OCI-LY7 (cell line): ENCODE results near the gene GPRC5A. TPM values are rescaled to one million over a fixed set of nuclear protein-coding genes. Genes with fewer than 3 reads are reported as not detected.

ENCODE experiments used
- BruUV-seq: library from RNA; stranded (reverse); fragments of 400-500 nt; replicated peaks from 2 replicates; lab custom pipeline; 2021; lab: Mats Ljungman, UMichigan
- CTCF ChIA-PET: fragments of 300-600 bp; sonication (Branson Sonifier 250); formaldehyde crosslinking; loops from one replicate; lab custom pipeline; 2022; ENCODE audit warnings: antibody characterized with exemption; ENCODE audit not compliant: unreplicated experiment; lab: Charles Lee
- POLR2A ChIA-PET: fragments of 300-600 bp; sonication (Branson Sonifier 250); formaldehyde crosslinking; loops from one replicate; lab custom pipeline; 2022; ENCODE audit warnings: antibody characterized with exemption; lab: Charles Lee
- DNase-seq: peaks from one replicate; pipeline ENCODE4 v3.0.0-alpha.2; 2015; ENCODE audit warnings: low spot score
- H2AFZ ChIP-seq: fragments of 200-600 bp; sonication (generic), shearing (Covaris generic); 2 replicates; pipeline ENCODE4 v1.6.1; 2014; ENCODE audit warnings: mild to moderate bottlenecking, antibody characterized with exemption, low read length, moderate library complexity
- H3K27ac ChIP-seq: fragments of 200-600 bp; sonication (generic); 2 replicates; pipeline ENCODE4 v1.5.1; 2014; ENCODE audit warnings: mixed run types, low read depth, mild to moderate bottlenecking, moderate library complexity, low read length, inconsistent platforms; ENCODE audit not compliant: poor library complexity, severe bottlenecking
- H3K36me3 ChIP-seq: fragments of 200-600 bp; sonication (generic); 2 replicates; pipeline ENCODE4 v1.6.1; 2014; ENCODE audit warnings: mild to moderate bottlenecking, antibody characterized with exemption, low read length, moderate library complexity, mixed read lengths; ENCODE audit not compliant: insufficient read depth
- H3K4me1 ChIP-seq: fragments of 200-600 bp; sonication (generic); 2 replicates; pipeline ENCODE4 v1.5.1; 2014; ENCODE audit warnings: mild to moderate bottlenecking, low read length; ENCODE audit not compliant: insufficient read depth, poor library complexity, severe bottlenecking
- H3K4me2 ChIP-seq: fragments of 200-600 bp; sonication (generic); 2 replicates; pipeline ENCODE4 v1.6.1; 2014; ENCODE audit warnings: mild to moderate bottlenecking, low read length
- H3K4me3 ChIP-seq: fragments of 200-600 bp; sonication (generic); 2 replicates; pipeline ENCODE4 v1.5.1; 2014; ENCODE audit warnings: mild to moderate bottlenecking, low read depth, low read length; ENCODE audit not compliant: poor library complexity, severe bottlenecking
- H3K79me2 ChIP-seq: fragments of 200-600 bp; sonication (generic); 2 replicates; pipeline ENCODE4 v1.6.1; 2016; ENCODE audit warnings: low read depth, mild to moderate bottlenecking, low read length, moderate library complexity, mixed read lengths; ENCODE audit not compliant: insufficient read depth
- H3K9me2 ChIP-seq: fragments of 200-600 bp; sonication (generic); 2 replicates; pipeline ENCODE4 v1.6.1; 2016; ENCODE audit warnings: mild to moderate bottlenecking, low read length, mixed read lengths; ENCODE audit not compliant: insufficient read depth
- H3K9me3 ChIP-seq: fragments of 200-600 bp; sonication (generic); 2 replicates; pipeline ENCODE4 v1.6.1; 2014; ENCODE audit warnings: mild to moderate bottlenecking, mixed run types, low read length, mixed read lengths
- H4K20me1 ChIP-seq: fragments of 200-600 bp; sonication (generic); 2 replicates; pipeline ENCODE4 v1.6.1; 2014; ENCODE audit warnings: mild to moderate bottlenecking, antibody characterized with exemption, low read length, moderate library complexity, mixed read lengths; ENCODE audit not compliant: insufficient read depth
- EZH2phosphoT487 ChIP-seq: fragments of 200-600 bp; sonication (generic); IDR thresholded peaks from 2 replicates; pipeline ENCODE4 v1.6.1; 2018; ENCODE audit warnings: low read depth, borderline replicate concordance, mild to moderate bottlenecking, mixed run types, antibody characterized with exemption, low read length, moderate library complexity, mixed read lengths
- intact Hi-C: fragments of 100-400 bp; cut with micrococcal nuclease; formaldehyde crosslinking; loops from one replicate; pipeline ENCODE4 v1.10.0; 2022; ENCODE audit not compliant: unreplicated experiment
- total RNA-seq, 2 experiments: library from RNA; depleted of rRNA in 1 of 2; stranded (reverse); fragments of >200 nt in 1 of 2; shearing (Covaris generic) in 1 of 2; gene quantifications; 2 replicates each; pipeline ENCODE4 v1.2.3, GENCODE V29; 2014 to 2022
- TF ChIP-seq, protein P1 (sequence below): fragments of 200-600 bp; sonication (generic); conservative IDR thresholded peaks from 2 replicates; pipeline ENCODE4 v1.5.1; 2014; ENCODE audit warnings: mild to moderate bottlenecking, antibody characterized with exemption, low read length, moderate library complexity, mixed read lengths

Gene GPRC5A
- total RNA-seq, 2 experiments from 2014 or later, result 0.25 TPM; not detected in 1

DNA sequence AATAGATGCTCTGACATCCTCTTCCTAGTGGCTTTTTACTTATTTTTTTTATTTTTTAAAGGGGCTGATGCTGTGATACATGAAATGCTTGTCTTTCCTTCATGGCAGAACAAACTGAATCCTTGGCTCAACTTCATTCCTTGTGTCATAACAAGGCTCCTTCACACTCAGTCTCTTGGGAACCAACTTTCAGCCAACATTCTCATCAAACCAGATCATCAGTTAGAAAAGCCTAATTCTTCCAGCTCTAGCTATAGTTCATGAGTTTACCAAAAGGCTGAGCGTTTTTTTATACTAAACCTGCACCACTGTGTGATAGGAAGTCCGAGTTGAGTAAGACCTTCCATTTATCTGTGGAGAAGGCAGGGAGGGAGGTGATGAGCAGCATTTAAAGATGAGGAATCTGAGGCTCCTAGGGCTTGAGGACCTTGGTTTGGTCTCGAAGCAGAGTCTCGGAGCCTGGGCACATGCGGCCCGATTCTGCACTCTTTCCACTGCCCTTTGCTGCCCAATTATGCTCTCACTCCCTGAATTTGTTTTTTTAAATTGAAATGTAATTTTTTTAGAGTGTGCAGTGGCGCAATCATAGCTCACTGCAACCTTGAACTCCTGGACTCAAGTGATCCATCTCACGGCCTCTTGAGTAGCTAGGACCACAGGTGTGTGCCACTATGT is 52.4 kb downstream of the GPRC5A start:
- Histone ChIP-seq H2AFZ (no peak overlapping the region), H3K36me3 (no peaks in the 10 kb centered on the region), H3K4me3 (no peak overlapping the region), H3K4me1 (no peaks in the 10 kb centered on the region), H3K9me2 (no peaks in the 10 kb centered on the region), H3K9me3 (no peaks in the 10 kb centered on the region), H4K20me1 (no peaks in the 10 kb centered on the region), H3K4me2 (no peak overlapping the region), H3K27ac (no peak overlapping the region), H3K79me2 (no peaks in the 10 kb centered on the region)
- DNase-seq, result no peak
- intact Hi-C loops, result no loop called here
- no TSS peak for BruUV-seq
- ChIA-PET CTCF (no interaction called here), POLR2A (interaction anchor here (0.5 kb wide), 1 partner anchor 95 kb away, joined by 6 read pairs; no protein-coding TSS in a partner anchor)
- TF ChIP-seq, protein P1, sequence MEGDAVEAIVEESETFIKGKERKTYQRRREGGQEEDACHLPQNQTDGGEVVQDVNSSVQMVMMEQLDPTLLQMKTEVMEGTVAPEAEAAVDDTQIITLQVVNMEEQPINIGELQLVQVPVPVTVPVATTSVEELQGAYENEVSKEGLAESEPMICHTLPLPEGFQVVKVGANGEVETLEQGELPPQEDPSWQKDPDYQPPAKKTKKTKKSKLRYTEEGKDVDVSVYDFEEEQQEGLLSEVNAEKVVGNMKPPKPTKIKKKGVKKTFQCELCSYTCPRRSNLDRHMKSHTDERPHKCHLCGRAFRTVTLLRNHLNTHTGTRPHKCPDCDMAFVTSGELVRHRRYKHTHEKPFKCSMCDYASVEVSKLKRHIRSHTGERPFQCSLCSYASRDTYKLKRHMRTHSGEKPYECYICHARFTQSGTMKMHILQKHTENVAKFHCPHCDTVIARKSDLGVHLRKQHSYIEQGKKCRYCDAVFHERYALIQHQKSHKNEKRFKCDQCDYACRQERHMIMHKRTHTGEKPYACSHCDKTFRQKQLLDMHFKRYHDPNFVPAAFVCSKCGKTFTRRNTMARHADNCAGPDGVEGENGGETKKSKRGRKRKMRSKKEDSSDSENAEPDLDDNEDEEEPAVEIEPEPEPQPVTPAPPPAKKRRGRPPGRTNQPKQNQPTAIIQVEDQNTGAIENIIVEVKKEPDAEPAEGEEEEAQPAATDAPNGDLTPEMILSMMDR, result no peak
- TF ChIP-seq EZH2phosphoT487, result no peak

DNA sequence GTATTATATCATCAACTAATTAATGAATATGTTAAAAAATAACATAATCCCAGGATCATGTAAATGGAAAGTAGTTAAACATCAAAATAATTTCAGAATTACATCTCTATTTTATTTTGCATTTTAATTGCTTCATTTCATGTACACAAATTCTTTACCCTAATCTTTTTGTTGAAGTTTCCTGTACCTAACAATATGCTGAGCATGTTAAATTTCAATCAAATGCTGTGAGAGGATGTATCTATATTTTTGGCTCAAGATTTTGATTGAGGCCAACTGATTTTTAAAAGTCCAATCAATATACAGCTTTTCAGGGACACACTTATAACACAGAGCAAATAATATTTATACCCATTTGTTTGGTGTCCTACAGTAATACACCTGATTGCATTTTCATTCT is 54.2 kb downstream of the GPRC5A start:
- H3K4me1 ChIP-seq, result no peaks in the 10 kb centered on the region
- ChIA-PET POLR2A (no interaction called here), CTCF (no interaction called here)
- no TSS peak for BruUV-seq
- H3K27ac ChIP-seq, result no peak overlapping the region
- H3K4me3 ChIP-seq, result no peak overlapping the region
- no peaks in the 10 kb centered on the region for H3K79me2 ChIP-seq
- no peaks in the 10 kb centered on the region for H3K9me3 ChIP-seq
- TF ChIP-seq, protein P1, result no peak
- TF ChIP-seq EZH2phosphoT487, result no peak
- no peak overlapping the region for H3K4me2 ChIP-seq
- intact Hi-C loops, result no loop called here
- H2AFZ ChIP-seq, result no peak overlapping the region
- H4K20me1 ChIP-seq, result no peaks in the 10 kb centered on the region
- no peak for DNase-seq
- H3K9me2 ChIP-seq, result no peaks in the 10 kb centered on the region
- H3K36me3 ChIP-seq, result no peaks in the 10 kb centered on the region

DNA sequence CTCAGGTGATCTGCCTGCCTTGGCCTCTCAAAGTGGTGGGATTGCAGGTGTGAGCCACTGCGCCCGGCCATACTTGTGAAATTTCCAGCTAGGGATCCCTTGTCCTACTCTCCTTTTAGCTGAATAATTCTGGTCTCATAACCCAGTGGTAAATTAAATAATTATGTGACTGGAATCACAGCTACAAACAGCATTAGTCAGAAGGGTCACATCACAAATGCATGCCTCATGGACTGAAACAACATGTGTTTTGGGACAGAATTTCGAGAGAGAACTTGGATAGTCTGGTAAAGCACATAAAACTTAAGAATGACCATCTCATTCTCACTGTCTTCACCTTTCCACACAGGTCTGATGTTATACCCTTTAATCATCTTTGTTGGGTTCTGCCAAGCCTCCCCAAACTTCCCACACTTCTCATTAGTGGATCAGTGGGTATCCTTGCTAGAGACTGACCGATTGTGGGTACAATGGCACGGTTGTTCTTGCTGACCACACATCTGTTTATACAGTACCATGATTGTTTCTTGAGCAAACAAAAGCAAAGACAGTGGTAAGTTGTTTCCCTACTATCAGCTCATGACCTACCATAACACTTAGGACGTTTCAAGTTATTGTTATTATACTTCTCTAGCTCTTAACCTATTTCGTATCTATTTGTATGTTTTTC is 55.5 kb downstream of the GPRC5A start:
- Histone ChIP-seq H4K20me1 (no peaks in the 10 kb centered on the region), H3K36me3 (no peaks in the 10 kb centered on the region), H3K9me2 (no peaks in the 10 kb centered on the region), H3K9me3 (no peaks in the 10 kb centered on the region), H3K4me1 (no peaks in the 10 kb centered on the region), H3K4me3 (no peak overlapping the region), H3K79me2 (no peaks in the 10 kb centered on the region), H3K4me2 (no peak overlapping the region), H3K27ac (no peak overlapping the region), H2AFZ (no peak overlapping the region)
- ChIA-PET CTCF (no interaction called here), POLR2A (interaction anchor here (0.6 to 0.7 kb wide), 3 partner anchors 13 to 308 kb away, joined by 4 read pairs; no protein-coding TSS in a partner anchor)
- intact Hi-C loops, result no loop called here
- DNase-seq, result no peak
- TF ChIP-seq, protein P1, result no peak
- no peak for TF ChIP-seq EZH2phosphoT487
- BruUV-seq, result no TSS peak
